Hepatic stellate cell (primary cell): ENCODE measurements around the gene ABCA10.

Source experiments
- DNase-seq: peaks from one replicate; pipeline ENCODE4 v3.0.0; 2011; ENCODE audit warnings: low spot score

Gene ABCA10

DNA sequence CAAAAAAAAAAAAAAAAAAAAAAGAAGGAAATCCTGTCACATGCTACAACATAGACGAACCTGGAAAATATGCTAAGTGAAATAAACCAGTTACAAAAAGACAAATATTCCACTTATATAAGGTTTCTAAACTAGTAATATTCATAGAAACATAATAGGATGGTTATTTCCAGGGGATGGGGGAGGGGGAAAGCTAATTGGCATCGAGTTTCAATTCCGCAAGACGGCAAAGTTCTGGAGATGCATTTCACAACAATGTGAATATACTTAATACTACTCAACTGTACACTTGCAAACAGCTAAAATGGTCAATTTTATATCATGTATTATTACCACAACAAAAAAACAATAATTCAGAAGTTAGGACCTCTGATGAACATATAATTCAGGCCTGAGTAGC, 130.0 kb downstream of the ABCA10 start:
- DNase-seq: no peak
